GM18861 (cell line): ENCODE measurements around the gene BBS1.
"Not testable (repeated sequence)": the region's sequence is repeated elsewhere in the genome, so short reads cannot be mapped to it uniquely, and the experiment has no call there.

ENCODE experiments used
- ATAC-seq: cut with Tn5 transposase; IDR thresholded peaks from one replicate; pipeline ENCODE4 v1.9.1; 2021; ENCODE audit not compliant: unreplicated experiment

BBS1 gene

GRCh38 chr11:66523611-66524010, 13.2 kb downstream of the BBS1 start:
- no peak for ATAC-seq

GRCh38 chr11:66524304-66525040, 14.0 kb downstream of the BBS1 start:
- no peak for ATAC-seq

GRCh38 chr11:66529069-66529468, 18.6 kb downstream of the BBS1 start:
- no peak for ATAC-seq

- ATAC-seq: no peak
Observed at GRCh38 chr11:66529655-66530054, 19.2 kb downstream of the BBS1 start.

- ATAC-seq: no peak
Observed at GRCh38 chr11:66530927-66531709, 20.7 kb downstream of the BBS1 start.

GRCh38 chr11:66531841-66532240, 21.4 kb downstream of the BBS1 start:
- no peak for ATAC-seq

- no peak for ATAC-seq
Observed at GRCh38 chr11:66532784-66533183, 22.3 kb downstream of the BBS1 start.

- no peak for ATAC-seq
Observed at GRCh38 chr11:66539170-66539869, 28.9 kb downstream of the BBS1 start.

GRCh38 chr11:66539870-66540213, 29.4 kb downstream of the BBS1 start:
- no peak for ATAC-seq

- not testable (repeated sequence) for ATAC-seq
Observed at GRCh38 chr11:66540598-66540997, 30.2 kb downstream of the BBS1 start.

GRCh38 chr11:66541892-66542291, 31.5 kb downstream of the BBS1 start:
- no peak for ATAC-seq

GRCh38 chr11:66542362-66542761, 31.9 kb downstream of the BBS1 start:
- ATAC-seq: no peak

GRCh38 chr11:66543263-66544107, 33.0 kb downstream of the BBS1 start:
- ATAC-seq: no peak

GRCh38 chr11:66544952-66545351, 34.5 kb downstream of the BBS1 start:
- ATAC-seq: not testable (repeated sequence)

- ATAC-seq: peak; percentile 76
Observed at GRCh38 chr11:66545701-66546367, 35.4 kb downstream of the BBS1 start, which contains the start of gene ZDHHC24. ZDHHC24 (minus strand) TSS chr11:66546048; CDS start chr11:66546003, 45 bp downstream.

GRCh38 chr11:66546368-66546965, 36.0 kb downstream of the BBS1 start, which contains the start of gene ACTN3:
ACTN3 (plus strand) TSS chr11:66546903; CDS start chr11:66546938, 35 bp downstream.
- no peak for ATAC-seq

- ATAC-seq: no peak
Observed at GRCh38 chr11:66546966-66547661, 36.7 kb downstream of the BBS1 start.

- ATAC-seq: no peak
Observed at GRCh38 chr11:66547662-66548009, 37.2 kb downstream of the BBS1 start.

GRCh38 chr11:66548041-66548440, 37.6 kb downstream of the BBS1 start:
- ATAC-seq: no peak
